Endothelial cell of umbilical vein (primary cell): ENCODE results near the gene CHAF1A. TPM values are rescaled to one million over a fixed set of nuclear protein-coding genes. Genes with fewer than 3 reads are reported as not detected.

Source experiments
- BruUV-seq: library from RNA; stranded (reverse); fragments of 400-500 nt; replicated peaks from 2 replicates; lab custom pipeline; 2021; lab: Mats Ljungman, UMichigan
- CTCF ChIA-PET: fragments of 300-600, 350-600 bp; sonication (Branson Sonifier 250); formaldehyde crosslinking; loops from one replicate; lab custom pipeline; 2021; ENCODE audit warnings: antibody characterized with exemption, inconsistent platforms; lab: Charles Lee
- POLR2A ChIA-PET: fragments of 300-600, 350-600 bp; sonication (Branson Sonifier 250); formaldehyde crosslinking; loops from one replicate; lab custom pipeline; 2021; ENCODE audit warnings: antibody characterized with exemption, inconsistent platforms; lab: Charles Lee
- DNase-seq: peaks from one replicate; pipeline ENCODE4 v3.0.0-alpha.2; 2011; ENCODE audit warnings: low read depth, low spot score
- FAIRE-seq: peaks from 2 replicates; lab custom pipeline; 2011; peaks lifted over from hg19 to GRCh38; lab: Jason Lieb, UNC
- H2AFZ ChIP-seq: 2 replicates; pipeline ENCODE4 v1.6.0; 2012; ENCODE audit warnings: low read depth, low read length, control low read depth, inconsistent platforms
- H3K27ac ChIP-seq: 2 replicates; pipeline ENCODE4 v1.5.1; 2011; ENCODE audit warnings: low read depth, mild to moderate bottlenecking, control low read depth, low read length, moderate library complexity; ENCODE audit not compliant: insufficient read depth
- H3K27me3 ChIP-seq, 2 experiments: 2 replicates each; pipeline versions ENCODE4 v1.6.0 to v1.6.1; 2011; ENCODE audit warnings: low read length in 2 of 2, mixed read lengths in 1 of 2; ENCODE audit not compliant: control insufficient read depth in 2 of 2, insufficient read depth in 2 of 2
- H3K36me3 ChIP-seq, 2 experiments: 2 replicates in 1 of 2; 3 replicates in 1 of 2; pipeline ENCODE4 v1.5.1; 2011; ENCODE audit warnings: low read length in 2 of 2, mild to moderate bottlenecking in 1 of 2, moderate library complexity in 1 of 2; ENCODE audit not compliant: control insufficient read depth in 2 of 2, insufficient read depth in 2 of 2; ENCODE audit errors: extremely low read depth in 1 of 2
- H3K4me1 ChIP-seq: 3 replicates; pipeline ENCODE4 v1.5.1; 2011; ENCODE audit warnings: mild to moderate bottlenecking, low read length; ENCODE audit not compliant: control insufficient read depth, insufficient read depth; ENCODE audit errors: extremely low read depth
- H3K4me2 ChIP-seq: 2 replicates; pipeline ENCODE4 v1.6.1; 2011; ENCODE audit warnings: low read length, control low read depth, mixed read lengths; ENCODE audit not compliant: insufficient read depth
- H3K4me3 ChIP-seq, 3 experiments: fragments of 200-600 bp in 1 of 3; sonication (generic), shearing (Covaris generic) in 1 of 3; replicated peaks in 1 of 3; 2 replicates each; pipeline ENCODE4 v1.5.1; 2011 to 2016; ENCODE audit warnings: control low read depth in 3 of 3, low read length in 3 of 3, mild to moderate bottlenecking in 2 of 3, inconsistent platforms in 1 of 3, low read depth in 1 of 3, moderate library complexity in 1 of 3; ENCODE audit not compliant: insufficient read depth in 1 of 3
- H3K79me2 ChIP-seq: 2 replicates; pipeline ENCODE4 v1.6.0; 2012; ENCODE audit warnings: low read length, inconsistent platforms; ENCODE audit not compliant: control insufficient read depth, insufficient read depth
- H3K9ac ChIP-seq: replicated peaks from 2 replicates; pipeline ENCODE3; 2011; ENCODE audit warnings: low read length, control low read depth; ENCODE audit not compliant: insufficient read depth; ENCODE audit errors: extremely low read depth
- H3K9me1 ChIP-seq: replicated peaks from 3 replicates; pipeline ENCODE4 v1.6.0; 2011; ENCODE audit warnings: mild to moderate bottlenecking, low read length; ENCODE audit not compliant: control insufficient read depth, insufficient read depth; ENCODE audit errors: extremely low read depth
- H3K9me3 ChIP-seq: replicated peaks from 2 replicates; pipeline ENCODE4 v1.5.1; 2012; ENCODE audit warnings: low read length, inconsistent platforms; ENCODE audit not compliant: control insufficient read depth, insufficient read depth
- H4K20me1 ChIP-seq: replicated peaks from 2 replicates; pipeline ENCODE3; 2011; ENCODE audit warnings: mild to moderate bottlenecking, low read length; ENCODE audit not compliant: control insufficient read depth, insufficient read depth; ENCODE audit errors: extremely low read depth
- EZH2 ChIP-seq: IDR thresholded peaks from 2 replicates; pipeline ENCODE4 v1.6.1; 2012; ENCODE audit warnings: borderline replicate concordance, low read depth, mild to moderate bottlenecking, moderate library complexity, low read length, inconsistent platforms; ENCODE audit not compliant: severe bottlenecking
- FOS ChIP-seq: IDR thresholded peaks from 2 replicates; pipeline ENCODE4 v1.6.1; 2011; ENCODE audit warnings: mild to moderate bottlenecking, low read length, moderate library complexity, borderline replicate concordance; ENCODE audit not compliant: insufficient read depth
- GATA2 ChIP-seq: IDR thresholded peaks from 2 replicates; pipeline ENCODE4 v1.7.0; 2011; ENCODE audit warnings: low read depth, mild to moderate bottlenecking, moderate library complexity, mixed read lengths, low read length; ENCODE audit not compliant: insufficient read length, insufficient read depth
- JUN ChIP-seq: IDR thresholded peaks from 2 replicates; pipeline ENCODE4 v1.6.1; 2011; ENCODE audit warnings: borderline replicate concordance, low read depth; ENCODE audit not compliant: insufficient read length, insufficient read depth
- MYC ChIP-seq: IDR thresholded peaks from one replicate; pipeline ENCODE4 v1.6.1; 2011; ENCODE audit warnings: mild to moderate bottlenecking, low read depth, low read length
- POLR2A ChIP-seq: IDR thresholded peaks from 2 replicates; pipeline ENCODE4 v1.6.1; 2012; ENCODE audit warnings: low read depth, mild to moderate bottlenecking, control low read depth, low read length
- POLR2AphosphoS5 ChIP-seq: IDR thresholded peaks from 2 replicates; pipeline ENCODE4 v1.6.1; 2012; ENCODE audit warnings: low read depth, mild to moderate bottlenecking, control low read depth, low read length, moderate library complexity; ENCODE audit not compliant: insufficient read depth
- dilution Hi-C: fragments of 300-500 bp; cut with MboI; formaldehyde crosslinking; loops from one replicate; pipeline ENCODE4 v1.15.0; 2019; ENCODE audit warnings: low sequenced_read_pairs; ENCODE audit not compliant: extremely low pct_ligation_motif_present
- intact Hi-C: fragments of 100-400 bp; cut with micrococcal nuclease; formaldehyde crosslinking; loops from one replicate; pipeline ENCODE4 v1.10.0; 2022
- polyA plus RNA-seq, 4 experiments: library from polyadenylated mRNA; depleted of rRNA in 3 of 4; stranded (reverse) in 3 of 4; unstranded in 1 of 4; fragments of >200 nt; gene quantifications; 2 replicates each; pipeline versions ENCODE4 v1.2.1 to v1.2.3, GENCODE V29; 2011 to 2012; ENCODE audit warnings: missing spikeins in 1 of 4
- total RNA-seq: library from RNA; stranded (reverse); gene quantifications from 2 replicates; pipeline ENCODE4 v1.2.3, GENCODE V29; 2021
- TF ChIP-seq, protein P1 (sequence below): IDR thresholded peaks from 2 replicates; pipeline ENCODE4 v1.6.1; 2011; ENCODE audit not compliant: insufficient read depth, insufficient read length
- TF ChIP-seq, protein P2 (sequence below), 2 donors: IDR thresholded peaks; 1 replicate in 1 of 2; 2 replicates in 1 of 2; pipeline ENCODE4 v1.5.1; 2011; ENCODE audit warnings: low read length in 2 of 2, mild to moderate bottlenecking in 2 of 2, moderate library complexity in 2 of 2, control low read depth in 1 of 2, inconsistent platforms in 1 of 2, low read depth in 1 of 2; ENCODE audit not compliant: insufficient read depth in 1 of 2; ENCODE audit errors: extremely low read depth in 1 of 2

Gene CHAF1A
- total and polyA plus RNA-seq, 2 donors (not counting 3 experiments of a cell fraction or from before 2014, with no cell fraction given), result 19.5 to 44.5 TPM

DNA sequence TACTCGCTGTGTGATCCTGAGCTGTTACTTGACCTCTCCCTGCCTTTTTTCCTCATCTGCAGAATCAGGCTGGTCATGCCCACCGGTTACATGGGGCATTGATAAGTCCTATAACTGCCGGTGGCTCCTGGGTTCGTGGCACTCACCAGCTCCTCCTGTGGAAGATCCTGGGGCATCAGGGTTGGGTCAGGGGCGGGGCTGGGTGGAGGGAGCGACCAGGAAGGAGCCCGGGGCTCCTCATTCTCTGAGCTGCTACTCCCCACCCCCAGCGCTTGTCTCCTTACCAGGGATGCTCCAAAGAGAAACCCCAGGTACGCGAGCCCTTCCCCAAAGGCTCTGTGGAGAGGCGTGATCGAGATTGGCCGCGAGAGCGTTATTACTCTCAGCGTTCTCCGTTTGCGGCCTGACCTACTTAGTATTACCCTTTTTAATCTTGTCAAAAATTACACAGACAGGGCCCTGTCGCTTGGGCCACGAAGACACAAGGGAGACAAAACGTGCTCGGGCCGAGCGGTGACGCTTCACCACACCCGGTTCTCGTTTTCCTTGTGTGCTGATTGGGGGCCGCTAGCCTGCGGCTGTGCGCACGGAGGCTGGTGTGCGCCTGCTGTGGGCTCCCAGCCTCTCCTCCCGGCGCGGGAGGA lies 80.4 kb downstream of the CHAF1A start:
- Histone ChIP-seq H3K4me1 (no peaks in the 10 kb centered on the region), H3K27me3 (no peaks in the 10 kb centered on the region), H3K27ac (no peak overlapping the region), H4K20me1 (no peaks in the 10 kb centered on the region), H3K36me3 (peaks cover 8 to 22% of the 10 kb centered on the region in 2 experiments), H2AFZ (no peak overlapping the region), H3K4me2 (no peak overlapping the region), H3K4me3 (no peak overlapping the region), H3K9ac (no peak overlapping the region), H3K79me2 (no peaks in the 10 kb centered on the region), H3K9me1 (no peaks in the 10 kb centered on the region), H3K9me3 (no peaks in the 10 kb centered on the region)
- dilution Hi-C loops (no loop called here), intact Hi-C loops (no loop called here)
- BruUV-seq, result no TSS peak
- TF ChIP-seq JUN (no peak), FOS (no peak), POLR2AphosphoS5 (no peak), MYC (no peak), POLR2A (no peak), EZH2 (no peak), GATA2 (no peak)
- TF ChIP-seq, protein P1, sequence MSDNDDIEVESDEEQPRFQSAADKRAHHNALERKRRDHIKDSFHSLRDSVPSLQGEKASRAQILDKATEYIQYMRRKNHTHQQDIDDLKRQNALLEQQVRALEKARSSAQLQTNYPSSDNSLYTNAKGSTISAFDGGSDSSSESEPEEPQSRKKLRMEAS, result no peak
- TF ChIP-seq, protein P2, sequence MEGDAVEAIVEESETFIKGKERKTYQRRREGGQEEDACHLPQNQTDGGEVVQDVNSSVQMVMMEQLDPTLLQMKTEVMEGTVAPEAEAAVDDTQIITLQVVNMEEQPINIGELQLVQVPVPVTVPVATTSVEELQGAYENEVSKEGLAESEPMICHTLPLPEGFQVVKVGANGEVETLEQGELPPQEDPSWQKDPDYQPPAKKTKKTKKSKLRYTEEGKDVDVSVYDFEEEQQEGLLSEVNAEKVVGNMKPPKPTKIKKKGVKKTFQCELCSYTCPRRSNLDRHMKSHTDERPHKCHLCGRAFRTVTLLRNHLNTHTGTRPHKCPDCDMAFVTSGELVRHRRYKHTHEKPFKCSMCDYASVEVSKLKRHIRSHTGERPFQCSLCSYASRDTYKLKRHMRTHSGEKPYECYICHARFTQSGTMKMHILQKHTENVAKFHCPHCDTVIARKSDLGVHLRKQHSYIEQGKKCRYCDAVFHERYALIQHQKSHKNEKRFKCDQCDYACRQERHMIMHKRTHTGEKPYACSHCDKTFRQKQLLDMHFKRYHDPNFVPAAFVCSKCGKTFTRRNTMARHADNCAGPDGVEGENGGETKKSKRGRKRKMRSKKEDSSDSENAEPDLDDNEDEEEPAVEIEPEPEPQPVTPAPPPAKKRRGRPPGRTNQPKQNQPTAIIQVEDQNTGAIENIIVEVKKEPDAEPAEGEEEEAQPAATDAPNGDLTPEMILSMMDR (IDR thresholded peaks at IDR 0.05; ENCODE audit: extremely low read depth in 1 of 2, insufficient read depth in 1 of 2, low read depth in 1 of 2, low read length in 2 of 2), result no peak
- CTCF ChIA-PET, result interaction anchor here (0.6 to 1.2 kb wide), 2 partner anchors 10 to 40 kb away, joined by 3 to 4 read pairs; no protein-coding TSS in a partner anchor
- no peak for FAIRE-seq
- POLR2A ChIA-PET, result no interaction called here
- DNase-seq, result no peak
